Measurements from ENCODE around the gene ADAM12.

ADAM12 gene

DNA sequence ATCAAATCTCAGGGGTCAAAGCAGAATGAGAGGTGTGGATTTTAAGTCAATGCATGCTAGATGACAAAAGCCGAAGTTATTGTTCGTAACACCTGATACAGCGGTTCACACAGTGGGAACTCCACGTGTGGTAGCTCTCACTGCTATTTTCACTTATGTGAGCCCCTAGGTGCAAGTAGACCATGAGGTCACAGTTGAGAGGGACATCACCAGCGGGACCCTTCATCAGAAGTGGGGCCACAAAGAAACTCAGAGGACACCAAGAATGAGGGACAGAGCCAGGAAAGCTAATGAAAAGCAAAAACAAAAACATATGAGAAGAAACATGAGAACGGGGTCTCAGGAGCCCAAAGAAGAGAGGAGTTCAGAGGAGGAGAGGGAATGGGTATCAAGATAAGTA, 63.5 kb downstream of the ADAM12 start:
- DNase-seq, result no peak

DNA sequence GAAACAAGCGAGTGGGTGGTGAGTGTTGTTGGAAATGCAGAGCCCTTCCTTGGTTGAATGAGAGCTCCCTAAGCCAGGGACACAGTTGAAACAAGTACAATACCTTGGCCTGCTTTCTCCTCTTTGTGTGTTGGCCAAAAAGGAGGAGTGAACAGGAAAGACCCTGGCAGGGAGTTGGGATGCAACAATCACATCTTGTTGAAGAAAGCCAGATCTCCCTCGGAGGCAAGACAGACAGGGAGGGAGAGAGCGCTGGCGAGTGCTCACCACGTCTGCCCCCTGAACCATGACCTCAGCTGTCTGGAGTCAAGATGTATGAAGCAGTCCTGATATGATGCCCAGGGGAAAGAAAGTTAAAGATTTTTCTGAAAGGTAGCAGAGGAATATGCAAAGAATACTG, 66.8 kb downstream of the ADAM12 start:
- no peak for DNase-seq

DNA sequence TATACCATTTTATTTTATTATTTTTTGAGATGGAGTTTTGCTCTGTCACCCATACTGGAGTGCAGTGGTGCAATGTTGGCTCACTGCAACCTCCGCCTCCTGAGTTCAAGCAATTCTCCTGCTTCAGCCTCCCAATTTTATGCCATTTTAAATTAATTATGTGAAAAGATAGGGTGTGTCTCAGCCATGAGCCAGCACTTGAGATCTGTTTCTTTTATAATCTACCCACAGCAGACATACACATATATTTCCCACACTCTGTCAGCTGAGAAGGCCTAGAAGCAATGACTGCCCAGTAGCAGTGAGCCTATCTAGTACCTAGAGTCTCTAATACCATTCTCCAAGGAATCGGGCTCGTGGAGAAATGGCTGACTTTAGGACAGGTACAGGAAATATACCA, 70.5 kb downstream of the ADAM12 start:
- DNase-seq, result no peak

DNA sequence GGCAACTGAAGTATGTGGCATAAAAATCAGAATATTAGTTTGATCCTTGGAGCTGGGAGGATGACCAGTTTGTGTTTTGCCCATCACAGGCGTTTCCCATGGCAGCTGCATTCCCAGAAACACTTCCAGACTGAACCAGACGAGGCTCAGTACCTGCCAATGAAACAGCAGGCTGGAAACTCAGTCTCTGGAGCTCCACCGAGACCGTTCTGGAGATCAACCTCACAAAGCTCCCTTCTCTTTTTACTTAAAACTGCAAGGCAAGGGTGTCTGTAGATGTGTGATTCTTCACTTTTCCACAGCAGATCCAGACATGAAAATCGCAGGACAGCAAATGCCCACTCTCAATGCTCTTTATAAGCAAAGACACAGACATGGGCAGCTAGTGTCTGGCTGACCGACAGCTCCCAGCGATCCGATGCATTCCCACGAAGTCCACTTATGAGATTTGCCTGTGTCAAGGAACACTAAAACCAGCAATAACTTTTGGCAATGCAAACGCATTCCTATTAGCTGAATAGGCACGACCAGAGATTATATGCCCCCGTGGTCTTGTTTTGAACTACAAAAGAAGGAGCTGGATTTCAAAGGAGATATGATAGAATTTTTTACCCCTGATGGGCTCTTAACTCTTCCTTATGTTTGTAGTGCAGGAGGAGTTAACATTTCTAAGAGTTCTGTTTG, 72.6 kb downstream of the ADAM12 start:
- DNase-seq, result peak in 2 of 58 donors; percentile 3 to 5

DNA sequence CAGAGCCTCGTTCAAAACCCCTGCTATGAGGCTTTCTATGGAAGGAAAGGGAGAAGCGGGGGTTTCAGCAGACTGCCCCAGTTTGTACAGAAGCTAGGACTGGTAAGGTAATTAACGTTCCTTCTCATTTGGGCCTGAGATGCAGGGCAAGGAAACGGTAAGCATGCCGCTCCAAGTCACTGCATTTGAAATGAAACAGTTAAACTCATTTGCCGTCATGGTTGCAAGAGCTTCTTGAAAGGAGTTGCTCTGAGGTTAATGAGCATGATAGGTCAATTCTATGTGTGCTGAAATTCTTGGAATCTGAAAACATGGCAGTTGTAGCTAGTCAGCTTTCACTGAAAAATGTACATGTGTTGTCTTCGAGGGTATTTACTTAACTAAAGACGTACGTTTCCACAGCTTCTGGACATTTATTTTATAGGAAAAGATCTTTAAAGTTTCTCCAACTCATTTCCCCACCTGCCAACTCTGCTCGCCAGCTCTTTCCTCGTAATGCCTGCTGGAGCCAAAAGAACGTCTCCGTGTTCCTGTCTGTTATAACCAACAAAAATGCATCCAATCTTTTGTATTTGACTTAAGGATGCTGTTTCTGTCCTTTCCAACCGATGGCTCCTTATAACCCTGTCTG, 73.3 kb downstream of the ADAM12 start:
- DNase-seq, result no peak

DNA sequence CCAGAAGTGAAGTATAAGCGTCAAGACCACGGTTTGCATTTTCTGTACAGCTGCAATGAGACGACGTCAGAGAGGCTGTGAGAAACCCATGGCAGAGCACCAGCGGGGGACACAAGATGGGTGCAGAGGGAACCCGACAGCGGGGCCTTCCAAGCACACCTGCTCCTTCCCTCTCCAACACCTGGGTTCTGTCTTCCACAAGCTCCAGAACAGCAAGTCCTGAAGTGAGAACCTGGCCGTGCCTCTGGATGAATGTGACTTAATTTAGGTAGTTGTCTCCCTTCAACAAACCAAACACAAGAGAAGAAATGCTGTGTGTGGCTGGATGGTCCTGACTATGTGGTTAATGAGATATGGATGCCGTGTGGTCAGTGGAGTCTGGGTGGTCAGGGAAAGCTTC, 76.1 kb downstream of the ADAM12 start:
- DNase-seq, result no peak

DNA sequence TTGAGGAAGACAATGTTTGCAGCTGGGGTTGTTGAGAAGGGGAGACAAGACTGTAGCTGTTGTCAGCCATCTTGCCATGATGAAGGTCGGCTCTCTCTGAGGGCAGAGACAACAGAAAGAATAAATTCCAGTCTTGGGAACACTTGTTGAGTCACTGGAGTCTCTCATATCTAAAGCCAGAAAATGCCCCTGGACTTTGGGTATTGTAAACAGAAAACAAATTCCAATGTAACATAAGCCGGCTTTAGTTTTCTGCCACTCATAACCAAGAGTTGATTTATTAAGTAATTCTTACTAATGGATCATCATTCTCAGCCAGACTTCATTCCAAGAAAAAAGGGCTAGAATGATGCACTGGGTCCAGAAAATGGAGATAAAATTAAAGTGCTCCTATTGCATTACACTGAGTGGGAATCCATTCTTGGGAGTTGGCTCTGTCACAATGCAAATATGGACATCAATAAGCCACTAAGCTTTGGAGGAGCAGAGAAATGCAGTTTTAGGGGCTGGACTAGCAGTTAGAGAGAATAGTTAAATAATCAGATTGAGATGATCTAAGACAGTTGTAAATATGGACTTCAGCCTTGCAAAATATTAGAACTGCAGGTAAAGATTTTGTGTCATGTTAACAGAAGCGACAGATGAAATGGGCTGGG, 78.9 kb downstream of the ADAM12 start:
- no peak for DNase-seq

DNA sequence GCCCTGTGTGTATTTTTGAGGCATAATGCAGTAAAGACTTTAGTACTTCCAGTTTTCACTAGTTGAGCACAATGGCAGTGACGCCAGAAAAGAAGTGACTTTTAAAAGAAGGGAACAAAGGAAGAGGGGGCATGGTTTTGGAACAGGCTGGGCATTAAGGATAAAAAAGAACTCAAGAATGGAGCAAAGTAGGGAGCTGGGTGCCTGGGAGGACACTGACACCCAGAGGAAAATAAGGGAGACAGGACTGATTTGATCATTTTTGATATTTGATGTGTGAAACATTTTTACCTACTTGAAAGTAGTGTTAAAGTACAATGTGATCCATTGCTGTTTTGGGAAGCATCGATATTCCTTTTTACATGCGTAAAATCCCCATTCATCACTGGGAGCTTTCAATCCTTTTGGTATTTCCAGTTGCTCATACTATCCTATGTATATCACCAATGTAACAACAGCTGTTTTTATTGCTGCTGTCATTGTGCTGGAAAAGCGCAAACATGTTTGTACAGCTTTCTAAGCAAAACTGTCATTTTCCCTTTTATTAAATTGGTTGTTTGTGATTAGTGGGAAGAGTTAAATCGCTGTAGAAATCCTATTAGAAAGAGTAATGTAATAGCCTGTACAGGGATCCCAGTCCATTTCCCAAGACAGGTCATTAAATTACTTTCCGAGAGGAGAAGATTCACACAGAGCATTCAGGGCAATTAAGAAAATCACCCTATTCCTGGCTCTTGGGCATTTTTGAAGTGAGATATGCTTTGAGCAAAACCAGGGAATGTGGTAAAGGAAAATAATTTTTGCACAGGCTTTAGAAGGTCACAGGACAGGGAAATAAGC, 85.2 kb downstream of the ADAM12 start:
- DNase-seq, result peak in 1 of 58 donors; percentile 14

DNA sequence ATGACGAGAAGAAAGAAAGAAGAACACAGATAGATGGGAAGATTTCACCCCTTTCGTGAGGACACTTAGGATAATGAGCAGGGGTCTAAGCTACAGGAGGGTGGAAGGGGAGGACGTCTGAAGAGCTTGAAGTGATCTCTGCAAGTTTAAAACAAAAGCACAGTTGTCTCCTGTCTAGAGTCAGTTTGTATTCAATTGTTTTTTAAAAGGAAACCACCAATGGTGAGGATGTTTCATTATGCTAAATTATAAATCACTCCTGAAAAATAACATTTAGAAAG, 85.9 kb downstream of the ADAM12 start:
- no peak for DNase-seq

DNA sequence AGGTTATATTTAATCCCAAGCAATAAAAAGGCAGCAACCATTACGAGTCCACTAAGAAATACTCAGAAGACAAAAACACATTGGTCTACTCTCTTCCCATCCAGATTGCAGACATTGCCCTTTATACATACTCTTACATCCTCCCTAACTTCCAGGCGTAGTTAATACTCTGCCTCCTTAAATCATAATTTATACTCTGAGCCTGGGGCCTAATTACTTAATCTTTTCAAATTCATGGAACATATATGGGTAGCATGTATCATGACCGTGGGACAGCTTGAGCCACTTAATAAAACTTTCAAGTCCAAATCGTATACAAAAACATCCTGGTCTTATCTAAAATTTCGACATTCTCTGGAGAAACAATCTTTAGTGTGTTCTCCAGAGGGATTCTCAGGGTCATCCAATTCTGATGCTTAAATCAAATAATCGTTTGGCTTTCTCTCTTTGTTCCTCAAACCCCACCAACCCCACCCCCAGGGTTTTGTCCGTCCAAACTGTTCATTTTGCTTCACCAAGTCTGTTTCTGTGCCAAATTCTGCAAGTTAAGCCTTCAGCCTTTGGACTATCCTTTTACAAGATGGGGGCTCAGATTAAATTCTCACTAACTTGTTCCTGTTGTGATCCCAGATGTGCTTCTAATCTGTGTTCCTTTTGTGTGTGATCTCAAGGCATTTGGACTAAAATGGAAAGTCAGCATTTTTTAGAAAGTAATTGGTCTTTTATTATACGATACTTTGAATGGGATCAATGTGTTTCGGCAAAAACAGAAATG, 86.4 kb downstream of the ADAM12 start:
- no peak for DNase-seq

DNA sequence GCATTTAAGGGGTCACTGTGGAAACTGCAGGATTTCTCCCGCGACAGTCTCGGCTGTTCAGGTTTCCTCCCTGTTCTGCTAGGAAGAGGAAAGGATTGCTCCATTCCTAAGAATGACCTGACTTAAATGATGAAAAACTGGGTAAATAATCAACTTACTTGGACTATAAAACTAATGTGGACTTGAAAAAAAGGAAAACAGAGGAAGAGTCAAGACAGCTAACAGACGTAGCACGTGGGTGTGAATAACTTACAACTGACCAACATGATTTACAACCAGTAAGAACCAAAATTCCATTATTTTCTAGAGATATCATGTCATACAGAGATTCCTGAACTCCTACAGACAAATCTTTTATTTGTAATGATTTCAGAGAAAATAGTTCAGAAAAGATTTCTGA, 93.8 kb downstream of the ADAM12 start:
- no peak for DNase-seq

DNA sequence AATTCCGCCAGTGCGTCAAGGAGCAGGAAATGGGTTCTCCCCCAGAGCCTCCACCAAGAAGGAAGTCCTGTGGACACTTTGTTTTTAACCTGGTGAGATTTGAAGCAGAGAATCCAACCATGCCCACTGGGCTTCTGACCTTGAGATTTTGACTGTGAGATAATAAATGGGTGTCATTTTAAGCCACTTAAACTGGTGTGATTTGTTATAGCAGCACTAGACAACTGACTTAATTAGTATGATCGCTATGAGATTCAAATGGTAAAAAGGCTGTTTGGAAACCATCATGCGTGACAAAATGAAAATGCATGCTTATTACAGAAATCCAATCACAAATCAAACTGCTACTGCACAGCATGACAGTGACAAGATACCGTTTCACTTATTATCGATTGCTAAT, 98.0 kb downstream of the ADAM12 start:
- DNase-seq, result no peak

DNA sequence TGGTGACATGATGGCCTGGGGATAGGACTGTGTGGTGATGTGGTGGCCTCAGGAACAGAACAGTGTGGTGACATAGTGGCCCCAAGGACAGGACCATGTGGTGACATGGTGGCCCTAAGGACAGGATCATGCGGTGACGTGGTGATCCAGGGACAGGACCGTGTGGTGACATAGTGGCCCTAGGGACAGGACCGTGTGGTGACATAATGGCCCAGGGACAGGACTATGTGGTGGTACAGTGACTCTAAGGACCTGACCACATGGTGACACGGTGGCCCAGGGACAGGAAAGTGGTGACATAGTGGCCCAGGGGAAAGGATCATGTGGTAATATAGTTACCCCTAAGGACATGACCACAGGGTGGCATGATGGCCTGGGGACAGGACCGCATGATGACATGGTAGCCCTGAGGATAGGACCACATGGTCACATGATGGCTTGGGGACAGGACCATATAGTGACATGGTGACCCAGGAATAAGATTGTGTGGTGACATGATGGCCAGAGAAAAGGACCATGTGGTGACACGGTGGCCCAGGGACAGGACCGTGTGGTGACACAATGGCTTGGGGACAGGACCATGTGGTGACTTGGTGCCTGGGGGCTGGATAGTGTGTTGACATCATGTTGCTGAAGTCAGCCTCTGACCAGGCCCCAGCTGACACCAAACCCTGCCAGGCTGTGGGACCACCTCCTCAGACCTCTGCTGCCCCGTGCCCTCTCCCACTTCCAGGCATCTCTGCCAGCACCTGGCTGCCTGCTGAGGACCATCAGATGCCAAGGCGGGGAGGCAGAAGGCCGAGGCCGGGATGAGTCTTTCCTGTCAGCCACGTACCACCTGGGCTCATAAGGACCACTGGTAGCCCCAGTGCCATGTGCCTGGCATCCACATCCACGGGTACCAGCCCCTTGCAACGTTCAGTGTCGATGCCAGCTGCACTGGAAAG, 99.5 kb downstream of the ADAM12 start:
- no peak for DNase-seq

DNA sequence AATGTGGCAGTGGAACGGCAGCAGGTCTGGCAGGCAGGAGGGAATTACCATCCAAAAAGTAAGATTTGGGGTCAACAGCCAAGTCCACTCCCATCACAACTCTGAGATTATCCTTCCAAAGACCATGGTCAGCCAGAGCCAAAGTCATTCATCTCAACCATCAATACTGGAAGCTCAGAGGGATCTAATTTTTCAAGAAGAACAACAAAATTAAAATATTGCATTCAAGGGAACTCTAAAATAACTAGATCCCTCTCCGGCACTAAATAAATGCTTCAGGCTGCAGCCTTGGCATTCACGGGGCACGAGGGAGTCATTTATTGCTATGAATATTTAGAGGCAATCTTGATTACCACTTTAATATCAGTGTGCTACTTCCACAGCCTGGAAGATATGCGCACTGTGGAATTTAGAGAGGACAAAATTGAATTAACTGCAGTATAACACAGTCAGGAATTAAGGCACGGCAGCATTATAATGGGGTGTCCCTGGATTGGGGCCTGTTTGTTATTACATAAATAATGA, 102.0 kb downstream of the ADAM12 start:
- DNase-seq, result no peak

DNA sequence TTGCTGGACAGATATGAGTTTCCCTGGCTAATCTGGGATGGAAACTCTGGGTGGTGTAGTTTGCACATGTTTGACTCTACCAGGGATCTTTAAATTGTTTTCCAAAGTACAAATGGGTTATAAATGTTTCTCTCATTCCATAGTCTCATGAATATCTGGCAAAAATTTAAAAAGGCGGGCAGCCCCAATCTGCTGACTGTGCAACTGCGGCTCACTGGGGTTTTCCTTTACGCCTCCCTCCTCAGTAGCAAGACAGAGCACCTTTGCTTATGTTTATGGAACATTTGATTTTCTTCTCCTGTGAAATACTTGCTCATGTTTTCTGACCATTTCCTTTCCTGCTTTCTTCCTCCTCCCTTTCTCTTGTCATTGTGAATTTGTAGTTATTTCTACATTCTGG, 105.0 kb downstream of the ADAM12 start:
- DNase-seq, result no peak

DNA sequence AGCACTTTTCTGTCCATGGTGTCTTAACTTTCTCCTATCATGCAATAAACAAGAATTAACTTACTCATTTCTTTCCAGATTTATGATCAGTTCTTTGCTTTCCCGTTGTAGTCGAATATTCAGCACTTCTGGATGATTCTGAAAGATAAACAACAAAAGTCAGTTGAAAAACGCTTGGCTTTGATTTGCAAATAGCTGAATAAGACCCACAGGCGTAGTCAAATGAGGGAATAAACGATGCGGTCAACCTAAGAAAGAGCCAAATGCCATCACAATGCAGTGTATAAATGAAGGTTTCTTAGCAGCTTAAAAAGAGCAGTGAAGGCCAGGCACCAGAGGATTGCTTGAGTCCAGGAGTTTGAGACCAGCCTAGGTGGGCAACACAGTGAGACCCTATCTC, 109.4 kb downstream of the ADAM12 start:
- DNase-seq, result no peak

DNA sequence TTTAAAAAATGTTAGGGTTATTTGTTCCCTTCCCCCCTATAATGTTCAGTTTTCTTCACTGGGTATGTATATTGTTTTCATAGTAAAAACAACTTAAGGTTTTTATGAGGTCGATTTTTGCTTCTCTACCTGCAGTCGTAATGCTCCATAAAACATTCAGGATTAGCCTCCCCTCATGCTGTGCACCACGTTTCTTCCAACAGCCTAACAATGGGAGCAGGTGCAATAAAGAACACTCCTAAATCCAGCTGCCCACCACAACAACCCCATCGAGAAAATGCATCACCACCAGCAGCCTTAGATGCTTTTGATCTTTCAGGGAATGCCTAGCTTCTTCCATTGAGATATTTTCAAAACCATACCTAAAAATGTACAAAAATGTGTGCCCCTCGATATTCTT, 111.1 kb downstream of the ADAM12 start:
- DNase-seq, result no peak

DNA sequence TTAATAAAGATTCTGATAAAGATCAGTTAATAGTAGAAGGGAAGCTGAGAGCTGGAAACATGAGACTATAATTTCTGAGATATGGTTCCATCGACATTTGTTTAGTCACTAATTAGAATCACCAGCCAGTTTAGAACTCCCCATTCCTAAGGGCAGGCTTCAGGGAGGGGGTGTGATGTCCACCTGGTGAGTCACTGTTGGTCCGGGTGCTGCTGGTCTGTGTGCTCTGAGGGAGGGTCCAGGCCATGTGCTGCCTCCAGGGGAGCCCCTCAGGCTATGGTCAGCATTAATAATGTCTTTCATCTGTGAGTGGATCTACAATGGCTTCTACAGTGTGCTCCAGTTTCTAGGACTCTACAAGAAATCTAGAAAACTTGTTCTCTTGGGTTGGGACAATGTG, 115.8 kb downstream of the ADAM12 start:
- DNase-seq, result no peak

DNA sequence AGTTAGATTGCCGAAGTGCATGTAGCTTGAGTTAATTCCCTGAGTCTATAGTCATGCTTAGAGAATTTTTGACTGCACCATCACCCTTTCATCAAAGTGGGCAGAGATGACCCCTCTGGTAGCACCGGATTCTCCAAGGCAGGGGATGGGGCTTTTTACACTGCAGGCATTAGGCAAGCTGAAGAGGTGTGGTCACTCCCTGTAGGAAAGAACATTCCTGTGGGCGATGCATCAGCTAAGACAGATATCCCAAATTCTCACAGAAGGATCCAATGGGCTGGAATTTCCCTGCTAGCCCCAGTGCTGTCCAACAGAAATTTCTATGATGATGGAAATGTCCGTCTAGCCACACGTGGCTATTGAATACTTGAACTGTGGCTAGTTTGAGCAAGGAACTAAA, 118.2 kb downstream of the ADAM12 start:
- DNase-seq, result no peak
